Fibroblast of lung (primary cell): ENCODE results near the gene DNAAF8. TPM values are rescaled to one million over a fixed set of nuclear protein-coding genes. Genes with fewer than 3 reads are reported as not detected.
"Not testable (repeated sequence)": the region's sequence is repeated elsewhere in the genome, so short reads cannot be mapped to it uniquely, and the experiment has no call there.

Source experiments
- DNase-seq, 2 donors: peaks; one replicate each; pipeline versions ENCODE4 v3.0.0 to v3.0.0-alpha.2; 2010; ENCODE audit warnings: low read depth in 2 of 2
- H2AFZ ChIP-seq: 2 replicates; pipeline ENCODE4 v1.5.1; 2012; ENCODE audit warnings: low read length, control low read depth, inconsistent platforms
- H3K27ac ChIP-seq: 2 replicates; pipeline ENCODE4 v1.5.1; 2011; ENCODE audit warnings: low read length, control low read depth; ENCODE audit not compliant: insufficient read depth
- H3K27me3 ChIP-seq: 2 replicates; pipeline ENCODE4 v1.5.1; 2011; ENCODE audit warnings: mild to moderate bottlenecking, low read length; ENCODE audit not compliant: control insufficient read depth, insufficient read depth
- H3K36me3 ChIP-seq: 2 replicates; pipeline ENCODE4 v1.5.1; 2011; ENCODE audit warnings: low read length; ENCODE audit not compliant: control insufficient read depth, insufficient read depth
- H3K4me1 ChIP-seq: 2 replicates; pipeline ENCODE4 v1.5.1; 2011; ENCODE audit warnings: low read length; ENCODE audit not compliant: control insufficient read depth, insufficient read depth; ENCODE audit errors: extremely low read depth
- H3K4me2 ChIP-seq: 2 replicates; pipeline ENCODE4 v1.5.1; 2011; ENCODE audit warnings: low read length, control low read depth; ENCODE audit not compliant: insufficient read depth; ENCODE audit errors: extremely low read depth
- H3K4me3 ChIP-seq, 4 experiments: fragments of 200-600 bp in 1 of 4; sonication (generic) in 1 of 4; replicated peaks in 1 of 4; 2 replicates each; pipeline ENCODE4 v1.5.1; 2011 to 2016; ENCODE audit warnings: low read length in 4 of 4, low read depth in 3 of 4, mild to moderate bottlenecking in 3 of 4, control low read depth in 2 of 4, inconsistent platforms in 1 of 4, mixed read lengths in 1 of 4; ENCODE audit not compliant: insufficient read depth in 1 of 4; ENCODE audit errors: control extremely low read depth in 1 of 4
- H3K79me2 ChIP-seq: 2 replicates; pipeline ENCODE4 v1.5.1; 2012; ENCODE audit warnings: mild to moderate bottlenecking, low read length, inconsistent platforms; ENCODE audit not compliant: control insufficient read depth, insufficient read depth
- H3K9ac ChIP-seq: 2 replicates; pipeline ENCODE4 v1.5.1; 2011; ENCODE audit warnings: mild to moderate bottlenecking, low read length, control low read depth; ENCODE audit not compliant: insufficient read depth
- H3K9me3 ChIP-seq: 2 replicates; pipeline ENCODE4 v1.5.1; 2012; ENCODE audit warnings: low read depth, low read length; ENCODE audit not compliant: control insufficient read depth, insufficient read depth
- H4K20me1 ChIP-seq: 2 replicates; pipeline ENCODE4 v1.5.1; 2011; ENCODE audit warnings: low read length; ENCODE audit not compliant: control insufficient read depth, insufficient read depth; ENCODE audit errors: extremely low read depth
- EZH2 ChIP-seq: IDR thresholded peaks from 2 replicates; pipeline ENCODE4 v1.5.1; 2012; ENCODE audit warnings: low read length, control low read depth, mild to moderate bottlenecking; ENCODE audit errors: missing control alignments
- polyA plus RNA-seq, 2 donors: library from polyadenylated mRNA; depleted of rRNA in 1 of 2; stranded (reverse) in 1 of 2; unstranded in 1 of 2; fragments of >200 nt; gene quantifications; 2 replicates each; pipeline ENCODE4 v1.2.1, GENCODE V29; 2011 to 2012; ENCODE audit warnings: missing spikeins in 1 of 2
- total RNA-seq: library from RNA; depleted of rRNA; stranded (reverse); fragments of >200 nt; gene quantifications from 2 replicates; pipeline ENCODE4 v1.2.1, GENCODE V29; 2014
- TF ChIP-seq, protein P1 (sequence below), 2 donors: IDR thresholded peaks in 1 of 2; conservative IDR thresholded peaks in 1 of 2; 1 replicate in 1 of 2; 2 replicates in 1 of 2; pipeline ENCODE4 v1.5.1; 2011 to 2012; ENCODE audit warnings: low read length in 2 of 2, control low read depth in 1 of 2, inconsistent platforms in 1 of 2, low read depth in 1 of 2, mild to moderate bottlenecking in 1 of 2

DNAAF8 gene
- total and polyA plus RNA-seq, 2 donors (not counting 1 experiment from before 2014, with no cell fraction given), result 0.50 to 0.95 TPM

DNA sequence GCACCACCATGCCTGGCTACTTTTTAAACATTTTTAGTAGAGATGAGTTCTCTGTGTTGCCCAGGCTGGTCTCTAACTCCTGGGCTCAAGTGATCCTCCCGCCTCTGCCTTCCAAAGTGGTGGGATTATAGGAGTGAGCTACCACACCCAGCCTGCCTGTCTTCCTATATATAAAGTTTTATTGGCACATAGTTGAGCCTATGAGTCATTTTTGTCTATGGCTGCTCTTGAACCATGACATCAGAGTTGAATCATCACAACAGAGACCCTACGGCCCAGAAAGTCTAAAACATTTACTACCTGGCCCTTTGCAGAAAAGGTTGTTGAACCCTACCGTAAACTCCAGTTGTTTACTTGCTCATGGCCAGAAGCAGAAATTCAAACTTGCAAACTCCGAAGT is 45.9 kb downstream of the DNAAF8 start:
- Histone ChIP-seq H3K36me3 (no peaks in the 10 kb centered on the region), H4K20me1 (no peaks in the 10 kb centered on the region), H3K27ac (no peak overlapping the region), H3K9ac (no peak overlapping the region), H3K4me1 (no peaks in the 10 kb centered on the region), H3K79me2 (no peaks in the 10 kb centered on the region), H2AFZ (no peak overlapping the region), H3K9me3 (no peaks in the 10 kb centered on the region), H3K4me3 (no peak overlapping the region), H3K27me3 (no peaks in the 10 kb centered on the region), H3K4me2 (no peak overlapping the region)
- DNase-seq, result peak; percentile 9 to 10
- TF ChIP-seq EZH2, result no peak
- TF ChIP-seq, protein P1, sequence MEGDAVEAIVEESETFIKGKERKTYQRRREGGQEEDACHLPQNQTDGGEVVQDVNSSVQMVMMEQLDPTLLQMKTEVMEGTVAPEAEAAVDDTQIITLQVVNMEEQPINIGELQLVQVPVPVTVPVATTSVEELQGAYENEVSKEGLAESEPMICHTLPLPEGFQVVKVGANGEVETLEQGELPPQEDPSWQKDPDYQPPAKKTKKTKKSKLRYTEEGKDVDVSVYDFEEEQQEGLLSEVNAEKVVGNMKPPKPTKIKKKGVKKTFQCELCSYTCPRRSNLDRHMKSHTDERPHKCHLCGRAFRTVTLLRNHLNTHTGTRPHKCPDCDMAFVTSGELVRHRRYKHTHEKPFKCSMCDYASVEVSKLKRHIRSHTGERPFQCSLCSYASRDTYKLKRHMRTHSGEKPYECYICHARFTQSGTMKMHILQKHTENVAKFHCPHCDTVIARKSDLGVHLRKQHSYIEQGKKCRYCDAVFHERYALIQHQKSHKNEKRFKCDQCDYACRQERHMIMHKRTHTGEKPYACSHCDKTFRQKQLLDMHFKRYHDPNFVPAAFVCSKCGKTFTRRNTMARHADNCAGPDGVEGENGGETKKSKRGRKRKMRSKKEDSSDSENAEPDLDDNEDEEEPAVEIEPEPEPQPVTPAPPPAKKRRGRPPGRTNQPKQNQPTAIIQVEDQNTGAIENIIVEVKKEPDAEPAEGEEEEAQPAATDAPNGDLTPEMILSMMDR (conservative IDR thresholded peaks at IDR 0.05 in 1 of 2, IDR thresholded peaks at IDR 0.05 in 1 of 2; ENCODE audit: low read depth in 1 of 2, low read length in 2 of 2), result no peak

DNA sequence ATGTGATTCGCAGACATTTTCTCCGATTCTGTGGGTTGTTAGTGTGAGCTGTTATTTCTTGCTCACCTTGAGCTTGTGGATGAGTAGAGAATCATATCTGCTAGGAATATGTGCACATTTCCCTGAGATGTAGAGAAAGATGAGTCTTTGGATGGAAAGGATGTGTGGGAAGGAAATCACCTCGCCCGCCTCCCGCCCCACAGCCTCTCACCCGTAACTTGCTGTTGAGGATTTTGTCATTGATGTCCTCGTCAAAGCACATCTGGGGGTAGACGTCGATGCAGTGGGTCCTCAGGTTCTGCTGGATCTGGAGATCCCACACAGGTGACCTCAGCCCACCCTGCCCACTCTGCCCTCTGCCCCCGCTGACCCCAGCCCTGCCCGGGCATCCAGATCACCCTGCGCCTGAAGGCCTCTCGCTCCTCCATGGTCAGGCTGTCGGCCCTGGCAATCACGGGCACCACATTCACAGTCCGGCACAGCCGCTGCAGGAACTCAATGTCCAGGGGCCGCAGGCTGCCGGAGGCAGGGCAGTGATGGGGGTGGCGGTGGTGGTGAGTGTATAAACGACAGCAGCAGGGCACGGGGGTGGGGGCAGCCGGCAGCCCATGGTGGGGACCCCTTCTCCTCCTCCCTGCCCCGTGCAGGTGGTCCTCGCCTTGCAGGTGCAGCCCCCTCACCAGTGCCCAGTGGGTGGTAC is 49.1 kb downstream of the DNAAF8 start:
- H3K4me2 ChIP-seq, result no peak overlapping the region
- no peaks in the 10 kb centered on the region for H3K79me2 ChIP-seq
- H3K27ac ChIP-seq, result no peak overlapping the region
- no peaks in the 10 kb centered on the region for H3K27me3 ChIP-seq
- H3K4me3 ChIP-seq, result no peak overlapping the region
- H3K36me3 ChIP-seq, result no peaks in the 10 kb centered on the region
- H3K4me1 ChIP-seq, result no peaks in the 10 kb centered on the region
- H4K20me1 ChIP-seq, result no peaks in the 10 kb centered on the region
- H2AFZ ChIP-seq, result no peak overlapping the region
- DNase-seq, result no peak
- H3K9me3 ChIP-seq, result no peaks in the 10 kb centered on the region
- H3K9ac ChIP-seq, result no peak overlapping the region
- TF ChIP-seq, protein P1 (conservative IDR thresholded peaks at IDR 0.05 in 1 of 2, IDR thresholded peaks at IDR 0.05 in 1 of 2; ENCODE audit: low read depth in 1 of 2, low read length in 2 of 2), result no peak
- no peak for TF ChIP-seq EZH2

DNA sequence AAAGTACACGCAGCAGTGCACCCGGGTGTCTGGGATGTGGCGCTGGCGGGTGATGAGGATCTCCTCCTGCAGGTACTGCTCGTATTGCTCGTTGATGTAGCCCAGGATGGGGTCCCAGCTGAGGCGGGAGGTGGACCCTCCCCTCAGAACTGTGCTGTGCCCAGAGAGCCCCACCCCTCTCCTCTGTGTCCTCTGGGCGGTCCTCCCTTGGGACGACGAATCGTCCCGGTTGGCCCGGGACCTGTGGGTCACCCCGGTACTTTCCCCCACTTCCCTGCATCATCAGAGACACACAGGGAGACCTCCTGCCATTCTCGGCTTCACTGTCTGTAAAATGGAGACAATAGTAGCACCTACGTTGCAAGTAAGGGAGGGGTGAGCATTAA is 49.6 kb downstream of the DNAAF8 start:
- Histone ChIP-seq H3K27me3 (no peaks in the 10 kb centered on the region), H3K4me3 (no peak overlapping the region), H3K36me3 (no peaks in the 10 kb centered on the region), H4K20me1 (no peaks in the 10 kb centered on the region), H3K79me2 (no peaks in the 10 kb centered on the region), H3K27ac (no peak overlapping the region), H3K4me1 (no peaks in the 10 kb centered on the region), H3K9ac (no peak overlapping the region), H2AFZ (no peak overlapping the region), H3K9me3 (no peaks in the 10 kb centered on the region), H3K4me2 (no peak overlapping the region)
- no peak for DNase-seq
- TF ChIP-seq, protein P1 (conservative IDR thresholded peaks at IDR 0.05 in 1 of 2, IDR thresholded peaks at IDR 0.05 in 1 of 2; ENCODE audit: low read depth in 1 of 2, low read length in 2 of 2), result no peak
- no peak for TF ChIP-seq EZH2

DNA sequence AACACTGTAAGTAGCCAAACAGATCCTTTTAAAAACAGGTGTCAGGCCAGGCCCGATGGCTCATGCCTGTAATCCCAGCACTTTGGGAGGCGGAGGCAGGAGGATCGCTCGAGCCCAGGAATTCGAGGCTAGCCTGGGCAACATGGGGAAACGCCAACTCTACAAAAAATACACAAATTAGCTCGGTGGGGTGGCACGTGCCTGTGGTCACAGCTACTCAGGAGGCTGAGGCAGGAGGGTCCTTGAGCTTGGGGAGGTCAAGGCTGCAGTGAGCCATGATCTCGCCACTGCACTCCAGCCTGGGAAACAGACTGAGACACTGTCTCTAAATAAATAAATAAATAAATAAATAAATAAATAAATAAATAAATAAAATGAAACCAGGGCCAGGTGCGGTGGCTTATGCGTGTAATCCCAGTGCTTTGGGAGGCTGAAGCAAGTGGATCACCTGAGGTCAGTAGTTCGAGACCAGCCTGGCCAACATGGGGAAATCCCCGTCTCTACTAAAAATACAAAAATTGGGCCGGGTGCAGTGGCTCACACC is 50.2 kb downstream of the DNAAF8 start:
- not testable (repeated sequence) for H3K4me2 ChIP-seq, H3K4me1 ChIP-seq, H2AFZ ChIP-seq, H3K9me3 ChIP-seq, H3K36me3 ChIP-seq, H3K27me3 ChIP-seq, H4K20me1 ChIP-seq, H3K27ac ChIP-seq, DNase-seq, H3K79me2 ChIP-seq, H3K9ac ChIP-seq, H3K4me3 ChIP-seq
